Mononuclear cell (primary cell): Measurements from ENCODE around the gene BAIAP2. TPM values are rescaled to one million over a fixed set of nuclear protein-coding genes. Genes with fewer than 3 reads are reported as not detected.
"Not testable (repeated sequence)": the region's sequence is repeated elsewhere in the genome, so short reads cannot be mapped to it uniquely, and the experiment has no call there.

Source experiments
- H3K27me3 ChIP-seq: 2 replicates; pipeline ENCODE4 v1.6.0; 2011; ENCODE audit warnings: low read length, control low read depth; ENCODE audit not compliant: insufficient read depth
- H3K4me1 ChIP-seq: 2 replicates; pipeline ENCODE4 v1.5.1; 2011; ENCODE audit warnings: mild to moderate bottlenecking, low read length, control low read depth; ENCODE audit not compliant: insufficient read depth
- H3K4me3 ChIP-seq: 2 replicates; pipeline ENCODE4 v1.5.1; 2011; ENCODE audit warnings: mild to moderate bottlenecking, low read length, moderate library complexity
- H3K9me3 ChIP-seq: 2 replicates; pipeline ENCODE4 v1.5.1; 2011; ENCODE audit warnings: low read depth, mild to moderate bottlenecking, control low read depth, low read length
- total RNA-seq: library from RNA; depleted of rRNA; stranded (reverse); fragments of >200 nt; gene quantifications from one replicate; pipeline ENCODE4 v1.2.3, GENCODE V29; 2012

BAIAP2 gene
- total RNA-seq, 1 donor: 5.1 TPM

DNA sequence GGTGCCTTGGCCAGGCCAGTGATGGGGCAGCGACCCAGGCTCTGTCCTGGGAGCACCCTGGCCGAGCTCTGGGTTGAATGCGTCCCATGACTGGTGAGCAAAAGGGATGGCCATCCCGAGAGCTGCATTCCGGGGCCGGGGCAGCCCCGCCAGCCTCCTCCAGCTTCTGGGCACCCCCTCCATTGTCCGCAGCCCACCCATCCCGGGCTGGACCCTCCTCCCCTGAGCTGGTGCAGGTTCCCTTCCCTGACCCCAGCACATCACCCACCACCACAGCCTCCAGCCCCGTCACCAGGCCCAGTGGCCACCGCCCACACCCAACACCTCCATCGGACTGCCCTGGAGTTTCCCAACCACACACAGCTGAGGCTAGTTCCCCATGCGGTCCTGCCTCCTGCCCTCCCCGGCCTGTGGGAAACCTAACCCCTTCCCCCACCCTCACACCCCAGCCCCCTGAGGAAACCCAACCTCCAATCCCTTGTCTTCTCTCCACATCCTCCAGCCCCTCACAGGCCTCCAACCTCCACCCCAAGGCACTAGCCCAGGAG, 114.1 kb downstream of the BAIAP2 start:
- Histone ChIP-seq H3K4me3 (no peak overlapping the region), H3K9me3 (no peaks in the 10 kb centered on the region), H3K4me1 (peaks cover 47% of the 10 kb centered on the region), H3K27me3 (no peaks in the 10 kb centered on the region)

- peaks cover 51% of the 10 kb centered on the region for H3K4me1 ChIP-seq
Observed at GRCh38 chr17:81150377-81151077, 115.6 kb downstream of the BAIAP2 start.

GRCh38 chr17:81151278-81151677, 116.3 kb downstream of the BAIAP2 start:
- H3K27me3 ChIP-seq: no peaks in the 10 kb centered on the region
- no peaks in the 10 kb centered on the region for H3K9me3 ChIP-seq
- H3K4me3 ChIP-seq: peak overlapping the region; percentile 8
- H3K4me1 ChIP-seq: peaks cover 51% of the 10 kb centered on the region

More at GRCh38 chr17:81150377-81151077, 115.6 kb downstream of the BAIAP2 start:
- Histone ChIP-seq H3K27me3 (no peaks in the 10 kb centered on the region), H3K9me3 (no peaks in the 10 kb centered on the region), H3K4me3 (peak overlapping the region; percentile 36)

GRCh38 chr17:81152288-81152828, 117.4 kb downstream of the BAIAP2 start:
- H3K4me3 ChIP-seq: no peak overlapping the region
- H3K4me1 ChIP-seq: peaks cover 51% of the 10 kb centered on the region
- H3K9me3 ChIP-seq: no peaks in the 10 kb centered on the region
- H3K27me3 ChIP-seq: no peaks in the 10 kb centered on the region

GRCh38 chr17:81153340-81153803, 118.4 kb downstream of the BAIAP2 start:
- Histone ChIP-seq H3K27me3 (no peaks in the 10 kb centered on the region), H3K4me3 (no peak overlapping the region), H3K4me1 (peaks cover 51% of the 10 kb centered on the region), H3K9me3 (no peaks in the 10 kb centered on the region)

DNA sequence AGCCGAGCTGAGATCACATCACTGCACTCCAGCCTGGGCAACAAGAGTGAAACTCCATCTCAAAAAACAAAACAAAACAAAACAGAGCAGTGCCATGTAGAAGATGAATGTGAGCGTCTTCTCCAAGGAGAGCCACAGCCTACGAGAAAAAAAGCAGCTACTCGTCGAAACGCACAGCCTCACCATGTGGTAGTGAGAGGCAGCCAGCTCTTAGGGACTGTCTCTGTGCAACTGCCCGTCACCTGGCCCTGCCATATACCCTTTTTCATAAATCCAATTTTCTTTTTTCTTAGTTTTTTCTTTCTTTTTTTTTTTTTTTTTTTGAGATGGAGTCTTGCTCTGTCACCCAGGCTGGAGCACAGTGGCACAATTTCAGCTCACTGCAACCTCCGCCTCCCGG, 119.1 kb downstream of the BAIAP2 start:
- not testable (repeated sequence) for H3K27me3 ChIP-seq, H3K9me3 ChIP-seq, H3K4me3 ChIP-seq
- H3K4me1 ChIP-seq: peaks cover 46% of the 10 kb centered on the region

DNA sequence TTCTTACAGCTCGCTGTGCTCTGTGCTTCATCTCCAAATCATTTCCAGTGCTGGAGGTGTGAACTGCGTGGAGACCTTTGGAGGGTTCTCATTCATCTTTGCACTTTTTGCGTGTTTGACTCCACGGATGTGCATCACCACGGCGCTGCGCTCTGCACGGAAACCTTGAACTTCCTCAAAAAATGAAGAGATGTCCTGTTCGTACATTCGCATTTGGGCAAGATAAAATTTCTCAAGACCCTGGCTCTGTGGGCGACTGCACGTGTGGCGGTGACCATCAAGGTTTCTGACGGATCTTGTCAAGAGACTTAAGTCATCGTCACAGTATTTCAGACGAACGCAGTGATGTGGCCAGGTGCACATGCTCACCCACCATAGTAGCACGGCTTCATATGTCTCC, 120.0 kb downstream of the BAIAP2 start:
- Histone ChIP-seq H3K27me3 (no peaks in the 10 kb centered on the region), H3K9me3 (no peaks in the 10 kb centered on the region), H3K4me1 (peaks cover 42% of the 10 kb centered on the region), H3K4me3 (no peak overlapping the region)

- H3K4me3 ChIP-seq: no peak overlapping the region
- peaks cover 30% of the 10 kb centered on the region for H3K4me1 ChIP-seq
- H3K27me3 ChIP-seq: no peaks in the 10 kb centered on the region
- no peaks in the 10 kb centered on the region for H3K9me3 ChIP-seq
Observed at GRCh38 chr17:81156866-81157805, 122.2 kb downstream of the BAIAP2 start.

- no peaks in the 10 kb centered on the region for H3K27me3 ChIP-seq
- no peak overlapping the region for H3K4me3 ChIP-seq
- H3K4me1 ChIP-seq: peaks cover 20% of the 10 kb centered on the region
- H3K9me3 ChIP-seq: no peaks in the 10 kb centered on the region
Observed at GRCh38 chr17:81157848-81158687, 123.1 kb downstream of the BAIAP2 start.

DNA sequence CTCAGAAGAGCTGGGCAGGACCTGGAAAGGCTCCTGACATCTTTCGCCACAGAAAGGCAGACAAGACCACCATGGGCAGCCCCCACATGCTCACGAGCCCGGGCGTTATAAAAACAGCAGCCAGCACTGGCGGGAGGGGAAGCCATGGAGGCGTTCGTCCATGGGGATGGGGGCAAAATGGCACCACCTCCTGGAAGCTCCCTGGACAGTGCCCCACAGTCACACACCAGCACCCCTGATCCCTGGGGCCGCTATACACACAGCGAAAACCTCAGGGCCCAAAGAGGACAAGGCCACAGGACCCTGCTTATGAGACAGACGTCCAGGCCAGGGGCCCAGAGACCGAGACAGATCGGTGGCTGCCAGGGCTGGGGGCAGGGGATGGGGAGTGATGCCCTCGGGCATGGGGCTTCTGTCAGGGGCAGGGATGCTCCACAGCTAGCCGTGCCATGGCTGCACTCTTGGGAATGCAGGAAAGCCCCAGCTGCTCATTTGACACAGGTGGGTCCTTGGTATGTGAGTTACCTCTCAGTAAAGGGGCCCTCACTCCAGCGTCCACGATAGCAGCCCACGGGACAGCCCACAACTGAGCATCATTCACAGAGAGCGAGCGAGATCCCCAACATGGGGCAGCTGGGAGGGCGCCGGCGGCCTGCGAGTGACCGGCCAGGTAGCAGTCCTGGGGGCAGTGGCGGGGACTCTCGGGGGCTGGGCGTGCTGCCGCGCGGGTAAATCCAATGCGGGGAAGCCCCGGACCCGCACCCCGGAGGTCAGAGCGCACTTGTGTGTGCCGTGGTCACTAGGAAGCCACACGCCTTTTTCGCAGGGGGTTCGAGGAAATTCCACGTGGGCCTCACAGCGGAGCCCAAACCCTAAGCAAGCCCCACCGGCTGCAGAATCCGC, 124.0 kb downstream of the BAIAP2 start:
- H3K9me3 ChIP-seq: no peaks in the 10 kb centered on the region
- H3K4me1 ChIP-seq: peaks cover 17% of the 10 kb centered on the region
- peak overlapping the region; percentile 46 for H3K4me3 ChIP-seq
- no peaks in the 10 kb centered on the region for H3K27me3 ChIP-seq

- H3K9me3 ChIP-seq: no peaks in the 10 kb centered on the region
- H3K27me3 ChIP-seq: peaks cover under 1% of the 10 kb centered on the region
- H3K4me3 ChIP-seq: peak overlapping the region; percentile 46
- H3K4me1 ChIP-seq: peaks cover 16% of the 10 kb centered on the region
Observed at GRCh38 chr17:81159611-81160265, 124.8 kb downstream of the BAIAP2 start.

DNA sequence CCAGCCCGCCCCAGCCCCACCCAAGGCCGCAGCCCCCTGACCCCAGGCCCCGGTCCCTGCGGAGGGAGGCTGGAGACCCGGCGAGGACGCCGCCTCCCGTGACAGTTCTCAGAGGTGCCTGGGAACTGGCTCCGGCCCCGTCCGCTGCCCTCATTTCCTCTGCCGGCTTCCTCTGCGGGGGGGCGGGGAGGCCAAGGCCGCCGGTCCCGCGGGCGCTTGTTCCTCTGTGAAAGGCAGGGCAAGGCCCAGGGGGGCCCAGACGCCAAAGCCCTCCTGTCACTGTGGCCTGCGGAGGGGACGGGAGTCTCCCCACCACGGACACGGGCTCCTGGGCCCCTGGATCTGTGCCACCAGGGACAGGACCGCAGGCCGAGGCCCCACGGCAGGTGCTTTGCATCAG, 125.4 kb downstream of the BAIAP2 start:
- H3K4me1 ChIP-seq: peaks cover 13% of the 10 kb centered on the region
- peak overlapping the region; percentile 46 for H3K4me3 ChIP-seq
- H3K27me3 ChIP-seq: peaks cover 3% of the 10 kb centered on the region
- H3K9me3 ChIP-seq: no peaks in the 10 kb centered on the region
